ENCODE measurements around the gene SLC31A1. TPM values are rescaled to one million over a fixed set of nuclear protein-coding genes. Genes with fewer than 3 reads are reported as not detected.
A peak's percentile ranks its signal among the peaks of the same experiment; 100 is the strongest.

SLC31A1 gene
- total and polyA plus RNA-seq, 2 of the 13 experiments (the other 11 are each of a cell fraction or from before 2014, with no cell fraction given), result 62.9 to 70.0 TPM

DNA sequence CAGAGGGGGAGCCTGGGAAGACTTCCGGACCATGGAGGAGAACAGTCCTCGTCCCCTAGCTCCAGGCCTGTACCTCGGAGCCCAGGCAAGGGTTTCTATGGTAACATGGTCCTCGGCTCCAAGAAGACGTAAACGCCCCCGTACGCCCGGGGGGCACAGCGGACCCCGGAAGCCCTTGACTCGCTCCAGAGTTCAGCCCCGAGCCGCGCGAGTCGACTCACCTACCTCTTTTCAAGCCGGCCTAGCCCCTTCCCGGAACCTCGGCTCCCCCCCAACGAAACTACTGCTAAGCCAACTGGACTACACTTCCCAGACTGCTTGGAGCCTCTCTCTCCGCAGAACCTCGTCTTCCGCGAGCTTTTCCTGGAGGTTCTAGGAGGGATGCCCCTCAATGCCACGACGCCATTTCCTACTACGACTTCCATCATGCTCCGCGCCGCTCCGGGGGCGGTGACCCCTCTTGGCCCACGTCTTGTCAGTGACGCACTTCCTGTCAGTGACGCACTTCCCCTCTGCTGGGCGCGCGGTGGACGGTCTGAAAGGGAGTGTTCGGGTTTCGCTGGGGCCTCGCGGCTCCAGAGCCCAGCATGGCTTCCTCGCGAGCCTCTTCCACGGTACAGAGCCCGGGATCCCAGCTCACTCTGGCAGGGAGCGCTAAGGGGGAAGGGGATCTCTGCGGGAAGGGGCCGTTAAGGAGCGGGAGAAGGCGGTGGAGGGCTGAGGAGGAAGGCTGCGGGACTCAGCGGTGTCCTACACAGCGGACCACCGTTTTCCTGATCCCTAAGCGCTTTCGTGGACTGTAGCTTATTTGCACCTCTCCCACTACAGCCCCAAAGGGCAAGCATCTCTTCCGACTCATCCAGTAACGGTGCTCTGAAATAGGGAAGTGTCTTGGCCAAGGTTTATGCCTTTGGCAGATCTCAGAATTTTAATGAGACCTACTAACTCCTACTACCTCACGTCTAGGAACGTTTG is 54.1 kb downstream of the SLC31A1 start, which contains the start of the genes CDC26 and PRPF4 (continued):
- TF ChIP-seq ZNF138 (CRISPR knock-in tag; IDR thresholded peaks at IDR 0.05; ENCODE audit: low read depth) (peak; percentile 72; the same call in 1 of the 2 replicates), KDM5A (IDR thresholded peaks at IDR 0.05; ENCODE audit: borderline replicate concordance, low read length) (peak; percentile 84; the same call in 1 of the 2 replicates), ZSCAN22 (CRISPR knock-in tag; IDR thresholded peaks at IDR 0.05) (no peak), ZNF883 (CRISPR knock-in tag; IDR thresholded peaks at IDR 0.05; ENCODE audit: not compliant biosample characterization) (peak; percentile 67), ETV6 (CRISPR knock-in tag; conservative IDR thresholded peaks at IDR 0.05) (no peak), REST (IDR thresholded peaks at IDR 0.05; ENCODE audit: borderline replicate concordance in 1 of 2, low read depth in 1 of 2, low read length in 2 of 2) (no peak; a peak in 1 of 4 replicates), HDAC2 (CRISPR knock-in tag; IDR thresholded peaks at IDR 0.05) (peak; percentile 88), ZNF652 (CRISPR knock-in tag; IDR thresholded peaks at IDR 0.05; ENCODE audit: borderline replicate concordance, low read depth) (no peak), NFE2 (CRISPR knock-in tag; IDR thresholded peaks at IDR 0.05) (no peak), MTA1 (CRISPR knock-in tag; IDR thresholded peaks at IDR 0.05; ENCODE audit: borderline replicate concordance) (peak; percentile 18; the same call in 1 of the 2 replicates), CCDC6 (CRISPR knock-in tag; IDR thresholded peaks at IDR 0.05) (no peak)
- TF ChIP-seq, protein P1, sequence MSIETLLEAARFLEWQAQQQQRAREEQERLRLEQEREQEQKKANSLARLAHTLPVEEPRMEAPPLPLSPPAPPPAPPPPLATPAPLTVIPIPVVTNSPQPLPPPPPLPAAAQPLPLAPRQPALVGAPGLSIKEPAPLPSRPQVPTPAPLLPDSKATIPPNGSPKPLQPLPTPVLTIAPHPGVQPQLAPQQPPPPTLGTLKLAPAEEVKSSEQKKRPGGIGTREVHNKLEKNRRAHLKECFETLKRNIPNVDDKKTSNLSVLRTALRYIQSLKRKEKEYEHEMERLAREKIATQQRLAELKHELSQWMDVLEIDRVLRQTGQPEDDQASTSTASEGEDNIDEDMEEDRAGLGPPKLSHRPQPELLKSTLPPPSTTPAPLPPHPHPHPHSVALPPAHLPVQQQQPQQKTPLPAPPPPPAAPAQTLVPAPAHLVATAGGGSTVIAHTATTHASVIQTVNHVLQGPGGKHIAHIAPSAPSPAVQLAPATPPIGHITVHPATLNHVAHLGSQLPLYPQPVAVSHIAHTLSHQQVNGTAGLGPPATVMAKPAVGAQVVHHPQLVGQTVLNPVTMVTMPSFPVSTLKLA (IDR thresholded peaks at IDR 0.05), result peak; percentile 71
- TF ChIP-seq, protein P2, sequence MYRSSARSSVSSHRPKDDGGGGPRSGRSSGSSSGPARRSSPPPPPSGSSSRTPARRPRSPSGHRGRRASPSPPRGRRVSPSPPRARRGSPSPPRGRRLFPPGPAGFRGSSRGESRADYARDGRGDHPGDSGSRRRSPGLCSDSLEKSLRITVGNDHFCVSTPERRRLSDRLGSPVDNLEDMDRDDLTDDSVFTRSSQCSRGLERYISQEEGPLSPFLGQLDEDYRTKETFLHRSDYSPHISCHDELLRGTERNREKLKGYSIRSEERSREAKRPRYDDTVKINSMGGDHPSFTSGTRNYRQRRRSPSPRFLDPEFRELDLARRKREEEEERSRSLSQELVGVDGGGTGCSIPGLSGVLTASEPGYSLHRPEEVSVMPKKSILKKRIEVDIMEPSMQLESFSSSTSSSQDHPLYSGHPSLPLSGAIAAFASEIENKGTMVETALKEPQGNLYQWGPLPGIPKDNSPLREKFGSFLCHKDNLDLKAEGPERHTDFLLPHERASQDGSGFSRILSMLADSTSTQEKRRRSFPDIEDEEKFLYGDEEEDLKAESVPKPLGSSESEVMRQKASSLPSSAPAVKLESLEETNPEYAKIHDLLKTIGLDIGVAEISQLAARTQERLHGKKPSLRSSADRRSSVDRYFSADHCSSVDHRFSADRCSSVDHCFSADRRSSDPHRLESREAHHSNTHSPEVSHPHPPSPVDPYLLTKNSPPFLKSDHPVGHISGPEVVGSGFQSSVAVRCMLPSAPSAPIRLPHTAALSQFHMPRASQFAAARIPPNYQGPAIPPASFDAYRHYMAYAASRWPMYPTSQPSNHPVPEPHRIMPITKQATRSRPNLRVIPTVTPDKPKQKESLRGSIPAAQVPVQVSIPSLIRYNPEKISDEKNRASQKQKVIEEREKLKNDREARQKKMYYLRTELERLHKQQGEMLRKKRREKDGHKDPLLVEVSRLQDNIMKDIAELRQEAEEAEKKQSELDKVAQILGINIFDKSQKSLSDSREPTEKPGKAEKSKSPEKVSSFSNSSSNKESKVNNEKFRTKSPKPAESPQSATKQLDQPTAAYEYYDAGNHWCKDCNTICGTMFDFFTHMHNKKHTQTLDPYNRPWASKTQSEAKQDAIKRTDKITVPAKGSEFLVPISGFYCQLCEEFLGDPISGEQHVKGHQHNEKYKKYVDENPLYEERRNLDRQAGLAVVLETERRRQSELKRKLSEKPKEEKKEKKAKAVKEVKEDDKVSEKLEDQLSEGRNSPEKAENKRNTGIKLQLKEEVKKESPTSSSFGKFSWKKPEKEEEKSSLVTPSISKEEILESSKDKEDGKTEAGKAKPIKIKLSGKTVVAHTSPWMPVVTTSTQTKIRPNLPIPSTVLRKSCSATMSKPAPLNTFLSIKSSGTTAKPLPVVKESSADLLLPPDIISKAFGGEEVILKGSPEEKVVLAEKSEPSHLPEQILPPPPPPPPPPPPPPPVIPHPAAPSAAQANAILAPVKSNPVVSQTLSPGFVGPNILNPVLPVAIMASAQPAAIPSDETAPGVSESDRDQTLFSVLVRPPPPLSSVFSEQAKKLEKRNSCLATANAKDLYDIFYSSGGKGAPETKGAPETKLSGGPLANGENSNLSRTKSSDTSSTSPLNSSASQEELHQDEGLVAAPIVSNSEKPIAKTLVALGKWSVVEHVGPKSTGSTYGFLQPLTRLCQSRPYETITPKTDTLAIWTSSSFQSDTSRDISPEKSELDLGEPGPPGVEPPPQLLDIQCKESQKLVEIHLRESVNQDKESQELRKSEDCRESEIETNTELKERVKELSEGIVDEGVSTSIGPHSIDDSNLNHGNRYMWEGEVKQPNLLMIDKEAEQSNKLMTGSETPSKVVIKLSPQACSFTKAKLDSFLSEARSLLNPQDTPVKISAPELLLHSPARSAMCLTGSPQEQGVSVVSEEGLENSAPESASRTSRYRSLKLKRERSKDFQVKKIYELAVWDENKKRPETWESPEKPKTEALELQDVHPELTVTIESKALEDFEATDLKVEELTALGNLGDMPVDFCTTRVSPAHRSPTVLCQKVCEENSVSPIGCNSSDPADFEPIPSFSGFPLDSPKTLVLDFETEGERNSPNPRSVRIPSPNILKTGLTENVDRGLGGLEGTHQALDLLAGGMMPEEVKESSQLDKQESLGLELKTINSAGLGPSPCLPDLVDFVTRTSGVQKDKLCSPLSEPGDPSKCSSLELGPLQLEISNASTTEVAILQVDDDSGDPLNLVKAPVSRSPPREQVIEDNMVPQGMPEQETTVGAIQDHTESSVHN (CRISPR knock-in tag; IDR thresholded peaks at IDR 0.05), result no peak

Measured in HepG2 (cell line).